ENCODE results near the gene NGDN. TPM values are rescaled to one million over a fixed set of nuclear protein-coding genes. Genes with fewer than 3 reads are reported as not detected.
A peak's percentile ranks its signal among the peaks of the same experiment; 100 is the strongest.

Gene NGDN
- total RNA-seq, 1 donor from 2014 or later: 34.6 TPM

DNA sequence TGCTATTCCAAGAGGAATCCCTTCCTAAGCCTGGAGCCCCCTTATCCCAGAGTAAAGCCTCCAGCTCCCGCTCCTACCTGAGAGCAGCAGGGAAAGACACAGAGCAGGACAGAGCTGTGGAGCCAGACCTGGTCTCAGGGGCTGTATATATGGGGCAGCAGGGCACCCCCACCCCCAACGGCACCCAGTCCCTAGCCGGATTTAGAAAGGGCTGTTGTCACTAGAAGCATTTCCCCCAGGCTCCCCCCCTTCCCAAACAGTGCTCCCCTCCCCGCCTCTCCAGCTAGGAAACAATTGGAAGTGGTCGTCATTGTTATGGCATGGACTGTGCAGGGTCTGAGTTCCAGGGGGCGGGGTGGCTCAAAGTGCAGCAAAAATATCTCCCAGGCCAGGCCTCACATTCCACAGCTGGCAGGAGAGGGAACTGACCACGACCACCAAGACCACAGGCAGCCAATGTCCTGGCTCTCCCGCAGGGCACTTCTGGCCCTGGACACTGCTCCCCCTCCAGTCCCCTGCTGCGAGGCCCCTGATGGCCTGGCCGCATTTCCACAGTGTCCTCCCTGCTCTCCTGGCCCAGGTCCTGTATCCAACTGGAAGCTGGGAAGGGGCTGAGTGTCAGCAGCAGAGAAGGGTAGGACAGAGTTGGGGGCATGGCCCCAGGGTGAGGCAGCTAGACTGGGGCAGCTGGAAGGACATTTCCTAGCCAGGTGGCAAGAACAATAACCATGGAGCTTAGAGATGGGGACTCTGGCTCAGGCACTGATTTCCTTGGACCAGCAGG is 33.8 kb upstream of the NGDN start, which contains the start of gene MYH7:
Gene MYH7, minus strand, starts transcription at position 118 of the 784 bp plus-strand sequence. CDS start 1,928 bp downstream, outside the sequence.
- TF ChIP-seq, protein P1, sequence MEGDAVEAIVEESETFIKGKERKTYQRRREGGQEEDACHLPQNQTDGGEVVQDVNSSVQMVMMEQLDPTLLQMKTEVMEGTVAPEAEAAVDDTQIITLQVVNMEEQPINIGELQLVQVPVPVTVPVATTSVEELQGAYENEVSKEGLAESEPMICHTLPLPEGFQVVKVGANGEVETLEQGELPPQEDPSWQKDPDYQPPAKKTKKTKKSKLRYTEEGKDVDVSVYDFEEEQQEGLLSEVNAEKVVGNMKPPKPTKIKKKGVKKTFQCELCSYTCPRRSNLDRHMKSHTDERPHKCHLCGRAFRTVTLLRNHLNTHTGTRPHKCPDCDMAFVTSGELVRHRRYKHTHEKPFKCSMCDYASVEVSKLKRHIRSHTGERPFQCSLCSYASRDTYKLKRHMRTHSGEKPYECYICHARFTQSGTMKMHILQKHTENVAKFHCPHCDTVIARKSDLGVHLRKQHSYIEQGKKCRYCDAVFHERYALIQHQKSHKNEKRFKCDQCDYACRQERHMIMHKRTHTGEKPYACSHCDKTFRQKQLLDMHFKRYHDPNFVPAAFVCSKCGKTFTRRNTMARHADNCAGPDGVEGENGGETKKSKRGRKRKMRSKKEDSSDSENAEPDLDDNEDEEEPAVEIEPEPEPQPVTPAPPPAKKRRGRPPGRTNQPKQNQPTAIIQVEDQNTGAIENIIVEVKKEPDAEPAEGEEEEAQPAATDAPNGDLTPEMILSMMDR (IDR thresholded peaks at IDR 0.05): no peak
- Mint-ChIP-seq H3K9me3 (ENCODE audit: unreplicated experiment) (no peaks in the 10 kb centered on the region), H3K27ac (ENCODE audit: unreplicated experiment) (no peak within 1 kb of the TSS), H3K36me3 (ENCODE audit: unreplicated experiment) (no peaks in the 10 kb centered on the region), H3K4me3 (ENCODE audit: unreplicated experiment) (no peak within 1 kb of the TSS), H3K4me1 (ENCODE audit: unreplicated experiment) (no peaks in the 10 kb centered on the region), H3K27me3 (ENCODE audit: unreplicated experiment) (peaks cover 8% of the 10 kb centered on the region)
- peak; percentile 70 for DNase-seq (ENCODE audit: extremely low spot score, unreplicated experiment)

DNA sequence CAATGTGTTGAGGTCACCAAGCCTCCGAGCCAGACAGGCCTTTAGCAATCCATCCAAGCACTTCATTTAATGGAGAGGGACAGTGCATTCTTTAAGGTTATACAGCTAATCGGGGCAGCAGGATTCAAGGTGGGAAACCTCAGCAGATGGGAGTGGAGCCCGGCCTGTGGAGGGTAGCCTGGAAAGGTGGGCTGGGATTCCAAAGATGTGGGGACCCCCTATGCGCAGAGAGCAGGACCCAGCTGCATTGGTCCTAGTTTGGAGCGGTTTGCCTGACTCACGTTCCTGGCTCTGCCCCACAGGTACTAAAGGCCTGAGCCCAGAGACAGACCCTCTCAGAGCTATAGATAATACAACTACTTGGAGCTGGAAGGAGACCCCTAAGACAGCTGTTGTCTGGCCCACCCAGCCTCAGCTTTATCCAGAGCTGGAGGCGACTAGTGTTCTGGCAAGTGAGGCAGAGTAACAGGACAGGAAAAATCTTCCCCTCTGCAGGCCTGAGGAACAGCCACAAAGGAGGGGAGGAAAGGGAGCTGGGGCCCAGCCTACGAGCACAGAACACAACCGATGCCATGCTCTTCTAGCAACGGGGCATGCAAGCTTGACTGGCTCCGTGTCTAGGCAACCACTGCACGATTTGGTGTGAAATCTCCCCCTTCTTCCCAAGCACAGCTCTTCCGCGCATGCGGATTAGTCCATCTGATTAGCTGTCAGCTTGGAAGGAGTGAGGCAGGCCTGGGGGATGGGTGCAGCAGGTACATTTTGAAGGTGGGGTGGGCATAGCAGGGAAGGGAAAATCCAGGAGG is 33.0 kb upstream of the NGDN start:
- Mint-ChIP-seq H3K9me3 (ENCODE audit: unreplicated experiment) (no peaks in the 10 kb centered on the region), H3K27me3 (ENCODE audit: unreplicated experiment) (peaks cover 8% of the 10 kb centered on the region), H3K4me3 (ENCODE audit: unreplicated experiment) (no peak overlapping the region), H3K4me1 (ENCODE audit: unreplicated experiment) (no peaks in the 10 kb centered on the region), H3K36me3 (ENCODE audit: unreplicated experiment) (no peaks in the 10 kb centered on the region), H3K27ac (ENCODE audit: unreplicated experiment) (no peak overlapping the region)
- DNase-seq (ENCODE audit: extremely low spot score, unreplicated experiment): peak; percentile 65
- TF ChIP-seq, protein P1 (IDR thresholded peaks at IDR 0.05): no peak

DNA sequence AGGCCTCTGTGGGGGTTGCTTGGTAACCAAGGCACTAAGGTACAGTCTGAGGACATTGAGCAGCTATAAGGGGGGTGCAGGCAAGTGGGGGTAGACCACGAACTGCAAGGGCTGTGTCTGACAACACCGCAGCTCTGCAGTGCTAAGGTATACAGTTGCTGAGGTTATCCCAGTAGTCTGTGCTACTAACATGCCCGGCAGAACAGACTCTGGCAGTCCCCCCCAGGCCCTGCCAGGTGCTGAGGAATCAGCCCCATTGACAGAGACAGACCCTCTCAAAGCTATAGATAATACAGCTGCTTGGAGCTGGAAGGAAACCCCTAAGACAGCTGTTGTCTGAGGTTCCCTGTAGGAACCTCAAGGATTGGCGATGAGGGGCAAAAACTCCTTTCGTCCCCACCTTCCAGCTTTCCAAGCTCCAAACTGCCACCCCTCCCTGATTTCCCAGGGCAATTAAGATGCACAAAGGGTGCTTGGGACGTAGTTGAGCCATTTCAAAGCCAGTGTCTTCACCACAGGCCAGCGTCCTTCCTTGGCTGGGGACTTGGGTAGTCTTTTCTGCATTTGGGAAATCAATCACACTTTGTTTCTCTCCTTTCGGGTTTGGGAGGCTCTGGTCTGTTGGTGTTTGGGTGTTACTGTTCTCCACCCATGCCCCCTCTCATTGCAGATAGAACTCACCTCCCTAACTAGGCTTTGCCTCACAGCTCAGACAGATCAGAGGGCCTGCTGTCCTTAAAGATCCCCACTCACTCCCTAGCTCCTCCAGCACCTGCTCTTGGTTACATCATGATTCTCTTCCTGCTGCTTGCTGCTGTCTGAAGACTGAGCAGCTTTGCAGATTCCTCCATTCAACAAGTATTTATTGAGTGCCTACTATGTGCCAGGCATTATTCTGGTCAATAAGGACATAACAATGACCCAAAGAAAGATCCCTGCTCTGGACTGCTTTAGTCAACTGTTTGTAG is 32.1 kb upstream of the NGDN start:
- no peak overlapping the region for H3K4me3 Mint-ChIP-seq (ENCODE audit: unreplicated experiment)
- TF ChIP-seq, protein P1 (IDR thresholded peaks at IDR 0.05): no peak
- H3K4me1 Mint-ChIP-seq (ENCODE audit: unreplicated experiment): no peaks in the 10 kb centered on the region
- peak; percentile 46 for DNase-seq (ENCODE audit: extremely low spot score, unreplicated experiment)
- no peak overlapping the region for H3K27ac Mint-ChIP-seq (ENCODE audit: unreplicated experiment)
- peaks cover 6% of the 10 kb centered on the region for H3K27me3 Mint-ChIP-seq (ENCODE audit: unreplicated experiment)
- H3K9me3 Mint-ChIP-seq (ENCODE audit: unreplicated experiment): no peaks in the 10 kb centered on the region
- no peaks in the 10 kb centered on the region for H3K36me3 Mint-ChIP-seq (ENCODE audit: unreplicated experiment)

DNA sequence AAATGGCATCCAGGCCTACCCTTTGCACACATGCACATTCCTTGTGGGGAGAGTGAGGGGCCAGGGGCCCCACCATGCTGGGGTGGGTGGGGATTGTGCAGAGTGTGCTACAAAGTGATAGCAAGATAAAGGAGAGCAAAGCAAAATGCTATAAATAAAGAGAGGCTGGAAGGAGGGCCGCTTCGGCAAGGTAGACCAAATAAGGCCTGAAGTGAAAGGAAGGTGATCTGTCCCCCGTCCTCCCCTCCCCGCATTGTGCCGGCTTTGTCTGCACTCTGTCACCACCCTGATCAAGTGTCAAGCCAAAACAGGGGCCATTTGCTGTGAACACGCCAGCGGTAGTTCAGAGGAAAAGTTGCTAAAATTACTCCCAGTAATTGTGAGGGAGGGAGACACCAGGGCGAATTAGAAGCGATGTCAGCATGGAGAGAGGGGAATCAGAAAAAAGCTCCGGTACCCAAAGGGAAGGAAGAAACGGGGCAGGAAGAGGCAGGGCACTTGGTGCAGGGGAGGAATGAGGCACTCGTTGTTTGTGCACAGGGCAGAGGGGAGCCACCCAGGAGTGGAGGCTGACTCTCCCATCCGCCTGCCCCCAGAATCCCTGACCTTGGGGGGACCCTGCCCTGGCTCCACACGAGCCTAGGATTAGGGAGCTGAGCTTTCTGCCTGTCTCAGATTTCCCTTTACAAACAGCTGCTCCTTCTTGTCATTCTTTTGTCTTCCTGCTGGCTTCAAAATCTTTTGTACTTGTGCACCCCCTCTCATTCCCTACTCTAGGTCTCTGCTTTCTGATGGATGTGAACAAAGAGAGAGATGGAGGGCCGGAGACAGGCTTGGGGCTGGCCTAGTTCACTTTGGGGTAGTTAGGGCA is 31.2 kb upstream of the NGDN start:
- Mint-ChIP-seq H3K4me3 (ENCODE audit: unreplicated experiment) (no peak overlapping the region), H3K9me3 (ENCODE audit: unreplicated experiment) (no peaks in the 10 kb centered on the region), H3K27ac (ENCODE audit: unreplicated experiment) (no peak overlapping the region), H3K4me1 (ENCODE audit: unreplicated experiment) (no peaks in the 10 kb centered on the region), H3K36me3 (ENCODE audit: unreplicated experiment) (no peaks in the 10 kb centered on the region), H3K27me3 (ENCODE audit: unreplicated experiment) (peaks cover 8% of the 10 kb centered on the region)
- DNase-seq (ENCODE audit: extremely low spot score, unreplicated experiment): peak; percentile 75
- TF ChIP-seq, protein P1 (IDR thresholded peaks at IDR 0.05): no peak
